DOHH2 (cell line): ENCODE data around the gene C20orf144.

Source experiments
- H3F3A ChIP-seq: fragments of 200-600 bp; sonication (generic), shearing (Covaris generic); 2 replicates; pipeline ENCODE4 v1.6.0; 2016; ENCODE audit warnings: antibody characterized with exemption, mild to moderate bottlenecking; ENCODE audit not compliant: control insufficient read depth, insufficient read depth
- H3K27ac ChIP-seq: fragments of 200-600 bp; sonication (generic); 2 replicates; pipeline ENCODE4 v1.5.1; 2014; ENCODE audit warnings: low read depth, mild to moderate bottlenecking, low read length, moderate library complexity
- H3K27me3 ChIP-seq: fragments of 200-600 bp; sonication (generic); 2 replicates; pipeline ENCODE4 v1.6.1; 2014; ENCODE audit warnings: mild to moderate bottlenecking, low read length, mixed read lengths; ENCODE audit not compliant: control insufficient read depth
- H3K36me3 ChIP-seq: fragments of 200-600 bp; sonication (generic); 2 replicates; pipeline ENCODE4 v1.6.1; 2014; ENCODE audit warnings: mild to moderate bottlenecking, low read length, moderate library complexity, mixed read lengths; ENCODE audit not compliant: control insufficient read depth
- H3K4me1 ChIP-seq: fragments of 200-600 bp; sonication (generic); 2 replicates; pipeline ENCODE4 v1.6.1; 2014; ENCODE audit warnings: mild to moderate bottlenecking, low read length, mixed read lengths; ENCODE audit not compliant: control insufficient read depth
- H3K4me2 ChIP-seq: fragments of 200-600 bp; sonication (generic); 2 replicates; pipeline ENCODE4 v1.6.0; 2014; ENCODE audit warnings: mild to moderate bottlenecking, low read length, moderate library complexity
- H3K4me3 ChIP-seq: fragments of 200-600 bp; sonication (generic); 2 replicates; pipeline ENCODE4 v1.5.1; 2014; ENCODE audit warnings: mild to moderate bottlenecking, low read length, mixed read lengths
- H3K79me2 ChIP-seq: fragments of 200-600 bp; sonication (generic); 2 replicates; pipeline ENCODE4 v1.6.1; 2014; ENCODE audit warnings: mild to moderate bottlenecking, low read length, mixed read lengths; ENCODE audit not compliant: control insufficient read depth
- H3K9me2 ChIP-seq: fragments of 200-600 bp; sonication (generic); replicated peaks from 2 replicates; pipeline ENCODE4 v1.6.1; 2014; ENCODE audit warnings: mild to moderate bottlenecking, low read length, mixed read lengths; ENCODE audit not compliant: control insufficient read depth
- H3K9me3 ChIP-seq: fragments of 200-600 bp; sonication (generic); 2 replicates; pipeline ENCODE4 v1.6.1; 2014; ENCODE audit warnings: antibody characterized with exemption, low read length, mixed read lengths; ENCODE audit not compliant: control insufficient read depth, insufficient read depth
- H4K20me1 ChIP-seq: fragments of 200-600 bp; sonication (generic); 2 replicates; pipeline ENCODE4 v1.6.0; 2014; ENCODE audit warnings: low read depth, mild to moderate bottlenecking, antibody characterized with exemption, low read length, moderate library complexity; ENCODE audit not compliant: control insufficient read depth, insufficient read depth
- EZH2phosphoT487 ChIP-seq: fragments of 200-600 bp; sonication (generic); IDR thresholded peaks from 2 replicates; pipeline ENCODE4 v1.6.1; 2017; ENCODE audit warnings: borderline replicate concordance, mild to moderate bottlenecking, antibody characterized with exemption, low read length, moderate library complexity, mixed read lengths
- TF ChIP-seq, protein P1 (sequence below): fragments of 200-600 bp; sonication (generic); IDR thresholded peaks from one replicate; pipeline ENCODE4 v1.5.1; 2014; ENCODE audit warnings: antibody characterized with exemption, mild to moderate bottlenecking, low read depth, low read length; ENCODE audit not compliant: poor library complexity, severe bottlenecking

Gene C20orf144

DNA sequence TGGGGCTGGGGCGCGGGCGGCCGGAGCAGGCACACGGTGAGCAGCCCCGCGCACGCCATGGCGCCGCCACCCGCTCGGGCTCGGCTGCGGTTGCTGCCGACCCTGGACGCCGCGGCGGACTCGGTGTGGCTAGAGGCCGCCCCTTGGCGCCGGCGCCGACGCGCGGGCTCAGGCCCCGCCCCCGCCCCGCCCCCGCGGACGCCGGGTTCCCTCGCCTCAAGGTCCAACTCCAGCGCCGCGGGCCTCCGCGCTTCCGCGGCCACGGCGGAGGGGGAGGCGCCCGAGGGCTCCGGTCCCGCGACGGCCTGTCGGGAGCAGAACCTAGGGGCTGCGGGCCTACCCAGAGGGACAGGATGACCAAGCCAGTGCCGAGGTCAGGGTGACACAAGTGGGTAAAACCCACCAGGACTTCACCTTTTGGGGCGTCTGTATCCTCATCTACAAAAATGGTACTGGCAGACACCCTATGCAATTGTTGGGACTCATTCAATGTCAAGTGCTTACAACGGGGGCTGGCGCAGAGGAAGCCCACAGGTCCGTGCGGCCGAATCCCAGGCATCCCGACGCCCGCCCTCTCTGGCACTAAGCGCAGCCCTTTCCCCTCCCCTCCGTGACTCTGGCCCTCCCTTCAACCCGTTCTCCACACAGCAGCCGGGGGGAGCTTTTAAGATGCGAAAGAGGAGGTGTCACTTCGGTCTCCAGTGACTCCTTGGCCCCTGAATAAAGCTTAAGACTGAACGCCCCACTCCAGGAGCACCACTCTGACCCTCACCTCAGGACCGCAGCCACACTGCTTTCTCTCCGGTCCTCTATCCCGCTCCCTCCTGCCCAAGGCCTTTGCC lies 12.4 kb downstream of the C20orf144 start, which contains the start of gene NECAB3:
TSS of gene NECAB3 (minus strand) at position 135 of the 842 bp plus-strand sequence. CDS start at position 59, 76 bp downstream.
- TF ChIP-seq EZH2phosphoT487: no peak
- TF ChIP-seq, protein P1, sequence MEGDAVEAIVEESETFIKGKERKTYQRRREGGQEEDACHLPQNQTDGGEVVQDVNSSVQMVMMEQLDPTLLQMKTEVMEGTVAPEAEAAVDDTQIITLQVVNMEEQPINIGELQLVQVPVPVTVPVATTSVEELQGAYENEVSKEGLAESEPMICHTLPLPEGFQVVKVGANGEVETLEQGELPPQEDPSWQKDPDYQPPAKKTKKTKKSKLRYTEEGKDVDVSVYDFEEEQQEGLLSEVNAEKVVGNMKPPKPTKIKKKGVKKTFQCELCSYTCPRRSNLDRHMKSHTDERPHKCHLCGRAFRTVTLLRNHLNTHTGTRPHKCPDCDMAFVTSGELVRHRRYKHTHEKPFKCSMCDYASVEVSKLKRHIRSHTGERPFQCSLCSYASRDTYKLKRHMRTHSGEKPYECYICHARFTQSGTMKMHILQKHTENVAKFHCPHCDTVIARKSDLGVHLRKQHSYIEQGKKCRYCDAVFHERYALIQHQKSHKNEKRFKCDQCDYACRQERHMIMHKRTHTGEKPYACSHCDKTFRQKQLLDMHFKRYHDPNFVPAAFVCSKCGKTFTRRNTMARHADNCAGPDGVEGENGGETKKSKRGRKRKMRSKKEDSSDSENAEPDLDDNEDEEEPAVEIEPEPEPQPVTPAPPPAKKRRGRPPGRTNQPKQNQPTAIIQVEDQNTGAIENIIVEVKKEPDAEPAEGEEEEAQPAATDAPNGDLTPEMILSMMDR: no peak
- Histone ChIP-seq H3K4me2 (peak within 1 kb of the TSS; percentile 93), H3K4me3 (peak within 1 kb of the TSS; percentile 84), H3K27ac (peak within 1 kb of the TSS; percentile 40), H3K79me2 (peaks cover 17% of the 10 kb centered on the region), H3K27me3 (no peaks in the 10 kb centered on the region), H3F3A (peaks cover 37% of the 10 kb centered on the region), H3K9me3 (no peaks in the 10 kb centered on the region), H3K36me3 (peaks cover 49% of the 10 kb centered on the region), H3K4me1 (peaks cover 42% of the 10 kb centered on the region), H4K20me1 (peaks cover 7% of the 10 kb centered on the region; the same call in 1 of the 2 replicates), H3K9me2 (no peaks in the 10 kb centered on the region)

DNA sequence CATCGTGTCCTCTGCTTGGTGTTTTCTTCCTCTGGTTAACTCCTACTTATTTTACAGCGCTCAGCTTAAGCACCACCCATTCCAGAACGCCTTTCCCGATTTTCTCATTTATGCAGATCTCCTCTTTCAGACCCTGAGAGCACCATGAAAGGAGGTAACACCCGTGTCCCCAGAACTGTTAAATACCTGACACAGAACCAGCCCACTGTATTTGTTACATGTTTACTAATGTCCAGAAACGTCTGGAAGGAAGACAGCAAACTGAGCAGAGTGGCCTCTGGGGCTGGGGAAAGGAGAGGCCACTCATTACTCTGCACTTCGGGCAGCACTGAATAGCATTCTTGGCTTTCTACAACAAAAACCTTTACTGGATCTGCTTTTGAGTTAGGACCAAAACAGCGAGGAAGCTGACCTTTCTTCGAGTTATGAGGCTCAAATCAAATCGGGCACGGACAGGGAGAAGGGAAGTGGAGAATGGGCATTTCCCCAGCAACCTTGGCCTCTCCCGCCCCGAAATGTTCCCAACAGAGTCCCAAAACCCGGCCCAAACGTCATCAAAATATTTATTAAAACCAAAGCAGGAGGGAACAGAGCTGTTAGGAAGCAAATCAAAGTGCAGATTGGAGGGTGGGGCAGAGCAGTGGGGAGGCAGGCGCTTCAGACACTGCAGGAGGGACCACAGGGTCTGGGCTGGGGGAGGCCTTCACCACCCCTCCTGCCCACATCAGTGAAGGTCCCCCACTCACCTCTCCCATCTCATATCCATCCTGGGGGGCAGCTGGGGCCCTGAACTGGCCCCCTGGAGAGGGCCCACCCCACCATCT lies 13.2 kb downstream of the C20orf144 start:
- H4K20me1 ChIP-seq: peaks cover 10% of the 10 kb centered on the region; the same call in 1 of the 2 replicates
- H3K9me2 ChIP-seq: no peaks in the 10 kb centered on the region
- H3K9me3 ChIP-seq: no peaks in the 10 kb centered on the region
- H3K27ac ChIP-seq: peak overlapping the region; percentile 40
- peaks cover 35% of the 10 kb centered on the region for H3F3A ChIP-seq
- peaks cover 48% of the 10 kb centered on the region for H3K4me1 ChIP-seq
- peak overlapping the region; percentile 84 for H3K4me3 ChIP-seq
- peaks cover 25% of the 10 kb centered on the region for H3K79me2 ChIP-seq
- no peaks in the 10 kb centered on the region for H3K27me3 ChIP-seq
- peaks cover 57% of the 10 kb centered on the region for H3K36me3 ChIP-seq
- H3K4me2 ChIP-seq: peak overlapping the region; percentile 63
- no peak for TF ChIP-seq EZH2phosphoT487
- TF ChIP-seq, protein P1: no peak

DNA sequence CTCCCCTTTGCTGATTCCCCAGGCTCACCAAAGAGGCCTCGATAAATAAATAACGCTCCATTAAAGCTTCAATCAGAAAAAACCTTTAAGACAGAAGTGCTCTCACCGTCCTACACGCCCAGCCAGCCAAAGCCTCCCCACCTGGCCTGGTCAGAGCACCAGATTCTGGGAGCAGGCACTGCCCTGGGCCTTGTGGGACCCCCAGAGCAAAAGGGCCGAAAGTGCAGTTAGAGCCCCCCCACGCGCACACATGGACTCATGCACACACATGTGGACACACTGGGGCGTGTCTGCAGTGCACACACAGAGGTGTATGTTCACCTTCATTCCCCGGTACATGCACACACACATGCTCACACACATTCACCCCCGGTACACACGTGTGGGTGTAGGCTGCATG lies 14.0 kb downstream of the C20orf144 start:
- Histone ChIP-seq H3K27ac (peak overlapping the region; percentile 40; the same call in 1 of the 2 replicates), H3K9me3 (no peaks in the 10 kb centered on the region), H3K79me2 (peaks cover 33% of the 10 kb centered on the region), H3K27me3 (no peaks in the 10 kb centered on the region), H3F3A (peaks cover 39% of the 10 kb centered on the region), H3K4me1 (peaks cover 55% of the 10 kb centered on the region), H3K9me2 (no peaks in the 10 kb centered on the region), H3K4me3 (no peak overlapping the region), H3K36me3 (peaks cover 65% of the 10 kb centered on the region), H4K20me1 (peaks cover 16% of the 10 kb centered on the region; the same call in 1 of the 2 replicates), H3K4me2 (0 out of 2 replicates have a peak overlapping the region, but pooled peaks have one; percentile 6)
- TF ChIP-seq, protein P1: no peak
- TF ChIP-seq EZH2phosphoT487: no peak
